AG09319 (cell line): ENCODE measurements around the gene DGKD.

ENCODE experiments used
- DNase-seq: peaks from one replicate; pipeline ENCODE4 v3.0.0-alpha.2; 2010; ENCODE audit warnings: low read depth; ENCODE audit errors: extremely low read depth
- TF ChIP-seq, protein P1 (sequence below): IDR thresholded peaks from 2 replicates; pipeline ENCODE4 v1.5.1; 2011; ENCODE audit warnings: low read depth, mild to moderate bottlenecking, inconsistent platforms, low read length, moderate library complexity

The DGKD gene

DNA sequence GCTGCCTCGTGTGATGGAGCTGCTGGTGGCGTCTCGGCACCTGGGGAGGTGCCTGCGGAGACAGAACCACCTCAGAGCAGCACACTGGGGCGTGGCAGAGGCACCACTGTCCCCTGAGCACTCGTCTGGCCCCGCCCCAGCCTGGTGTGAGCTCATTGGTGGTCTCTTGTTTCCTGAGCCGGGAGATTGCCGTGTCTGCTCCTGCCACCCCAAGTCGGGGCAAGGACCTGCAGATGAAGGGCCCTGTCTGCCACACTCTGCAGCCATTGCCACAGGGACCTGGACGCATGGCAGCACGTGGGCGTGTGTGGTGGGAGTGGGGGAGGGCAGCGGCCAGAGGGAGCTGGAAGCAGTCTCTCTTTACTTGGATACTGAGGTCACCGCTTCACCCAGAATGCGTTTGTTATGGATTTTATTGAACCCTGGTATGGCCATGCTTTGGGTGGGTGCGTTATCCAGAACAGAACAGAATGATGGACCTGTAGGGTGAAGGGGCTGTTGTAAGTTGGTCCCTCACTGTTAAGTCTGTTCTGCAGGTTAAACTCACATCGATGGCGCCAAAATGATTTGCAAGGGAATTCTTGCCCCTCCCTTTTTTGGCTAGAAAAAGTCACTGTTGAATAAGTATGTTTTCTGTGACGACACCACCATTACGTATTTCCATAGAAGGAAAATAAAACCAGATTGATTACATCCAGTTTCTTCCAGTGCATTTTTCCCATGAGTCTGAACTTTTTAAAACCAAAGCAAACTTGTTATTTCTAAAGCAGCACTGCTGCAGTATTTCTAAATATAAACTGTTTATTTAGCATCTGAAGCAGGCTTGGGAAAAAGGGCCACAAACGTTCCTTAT is 120.2 kb downstream of the DGKD start:
- TF ChIP-seq, protein P1, sequence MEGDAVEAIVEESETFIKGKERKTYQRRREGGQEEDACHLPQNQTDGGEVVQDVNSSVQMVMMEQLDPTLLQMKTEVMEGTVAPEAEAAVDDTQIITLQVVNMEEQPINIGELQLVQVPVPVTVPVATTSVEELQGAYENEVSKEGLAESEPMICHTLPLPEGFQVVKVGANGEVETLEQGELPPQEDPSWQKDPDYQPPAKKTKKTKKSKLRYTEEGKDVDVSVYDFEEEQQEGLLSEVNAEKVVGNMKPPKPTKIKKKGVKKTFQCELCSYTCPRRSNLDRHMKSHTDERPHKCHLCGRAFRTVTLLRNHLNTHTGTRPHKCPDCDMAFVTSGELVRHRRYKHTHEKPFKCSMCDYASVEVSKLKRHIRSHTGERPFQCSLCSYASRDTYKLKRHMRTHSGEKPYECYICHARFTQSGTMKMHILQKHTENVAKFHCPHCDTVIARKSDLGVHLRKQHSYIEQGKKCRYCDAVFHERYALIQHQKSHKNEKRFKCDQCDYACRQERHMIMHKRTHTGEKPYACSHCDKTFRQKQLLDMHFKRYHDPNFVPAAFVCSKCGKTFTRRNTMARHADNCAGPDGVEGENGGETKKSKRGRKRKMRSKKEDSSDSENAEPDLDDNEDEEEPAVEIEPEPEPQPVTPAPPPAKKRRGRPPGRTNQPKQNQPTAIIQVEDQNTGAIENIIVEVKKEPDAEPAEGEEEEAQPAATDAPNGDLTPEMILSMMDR = no peak
- no peak for DNase-seq

DNA sequence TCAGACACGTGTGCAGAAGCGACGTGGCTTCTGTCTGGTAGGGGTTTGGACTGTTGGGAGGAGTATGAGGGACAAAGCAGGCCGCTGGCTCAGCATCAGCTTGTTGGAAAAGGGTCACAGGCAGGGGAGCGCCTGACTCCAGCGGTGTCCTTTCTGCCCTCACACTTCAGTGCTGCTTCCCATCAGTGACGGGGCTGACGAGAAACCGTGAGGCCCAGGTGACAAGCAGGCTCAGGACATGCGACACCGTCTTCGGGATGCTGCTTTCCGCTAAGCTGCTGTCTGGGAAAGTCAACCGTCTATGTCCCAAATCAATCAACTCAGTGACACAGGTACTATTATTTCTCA is 121.7 kb downstream of the DGKD start:
- no peak for DNase-seq
- TF ChIP-seq, protein P1 = no peak

- TF ChIP-seq, protein P1 = no peak
- DNase-seq = no peak
These were observed 122.6 kb downstream of the DGKD start for GRCh38 chr2:233476651-233477547.

DNA sequence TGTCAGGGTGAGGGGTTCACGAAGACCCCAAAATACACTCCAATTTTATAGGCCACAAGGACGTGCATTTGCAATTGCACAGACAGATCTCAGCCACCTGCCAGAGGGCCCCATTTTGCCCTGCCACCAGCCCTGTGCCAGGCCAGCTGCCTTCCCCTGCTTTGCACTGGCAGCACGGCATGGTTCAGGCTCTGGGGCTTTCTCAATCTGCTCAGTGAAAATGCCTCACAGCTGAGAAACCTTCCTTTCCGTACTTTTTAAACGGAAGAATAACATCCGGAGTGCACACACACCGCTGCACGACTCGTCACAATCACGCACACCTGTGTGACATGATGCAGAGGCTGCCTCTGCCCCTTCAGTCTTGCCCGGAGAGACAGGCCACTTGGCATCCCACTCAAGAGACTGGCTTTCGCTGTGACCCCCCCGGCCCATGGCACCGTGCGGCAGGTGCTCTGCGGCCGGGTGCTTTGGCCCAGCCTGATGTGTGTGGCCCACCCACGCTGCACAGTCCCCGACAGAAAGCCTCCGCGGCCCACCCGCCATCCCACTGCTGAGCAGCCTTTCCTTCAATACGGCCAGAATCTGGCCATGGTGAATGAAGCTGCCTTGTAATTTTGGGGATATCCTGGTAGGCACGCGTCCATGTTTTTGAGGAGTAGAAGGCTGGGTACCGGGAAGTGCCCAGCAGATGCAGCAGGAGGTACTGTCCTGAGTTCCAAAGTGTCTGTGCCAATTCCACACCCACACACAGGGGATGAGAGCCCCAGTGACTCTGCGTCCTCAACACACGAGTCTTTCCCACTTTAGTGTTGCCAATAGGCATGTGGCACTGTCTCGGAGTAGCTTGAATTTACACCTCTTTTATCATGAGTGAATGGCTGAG is 123.5 kb downstream of the DGKD start:
- DNase-seq = no peak

GRCh38 chr2:233479616-233480489 is 125.6 kb downstream of the DGKD start:
- TF ChIP-seq, protein P1 = no peak
- no peak for DNase-seq

More for the DNA sequence above, 123.5 kb downstream of the DGKD start:
- TF ChIP-seq, protein P1 = no peak

GRCh38 chr2:233480490-233481202 is 126.4 kb downstream of the DGKD start:
- DNase-seq = no peak
- TF ChIP-seq, protein P1 = no peak
